Measurements from ENCODE around the gene RBMS3.
"Not testable (repeated sequence)": the region's sequence is repeated elsewhere in the genome, so short reads cannot be mapped to it uniquely, and the experiment has no call there.

RBMS3 gene

DNA sequence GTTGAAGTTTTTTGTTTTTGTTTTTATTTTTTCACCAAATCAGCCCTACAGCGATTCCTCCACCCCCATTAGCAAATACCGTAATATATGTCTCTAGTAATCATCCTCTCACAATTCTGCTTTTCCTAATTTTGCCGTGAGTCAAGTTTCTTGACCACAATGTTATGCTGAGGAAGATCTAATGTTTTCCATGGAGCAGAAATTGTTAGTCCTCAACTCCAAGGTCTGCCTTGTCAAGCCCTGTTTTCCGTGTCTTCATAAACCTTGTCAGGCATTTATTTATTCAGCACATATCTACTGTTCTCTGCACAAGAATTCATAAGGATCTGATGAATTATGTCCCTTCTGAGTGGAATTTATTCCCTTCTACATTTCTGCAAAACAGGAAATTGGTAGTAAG, 372.8 kb downstream of the RBMS3 start:
- Histone ChIP-seq H3K27ac (ENCODE audit: low read length) (no peak overlapping the region), H3K9me3 (ENCODE audit: control insufficient read depth, insufficient read depth, low read length) (no peaks in the 10 kb centered on the region), H3K4me1 (ENCODE audit: control insufficient read depth, insufficient read depth, low read length) (no peaks in the 10 kb centered on the region), H3K4me3 (ENCODE audit: low read length) (no peak overlapping the region), H3K27me3 (ENCODE audit: control insufficient read depth, insufficient read depth, low read length) (no peaks in the 10 kb centered on the region), H3K36me3 (ENCODE audit: control insufficient read depth, insufficient read depth, low read length) (no peaks in the 10 kb centered on the region)
- WGBS (ENCODE audit: insufficient coverage, insufficient read length): no CpG with 5 or more reads among the region's 4 CpGs
- no peak for DNase-seq (ENCODE audit: low read depth, low spot score)

- H3K36me3 ChIP-seq (ENCODE audit: control insufficient read depth, insufficient read depth, low read length): no peaks in the 10 kb centered on the region
- no peaks in the 10 kb centered on the region for H3K4me1 ChIP-seq (ENCODE audit: control insufficient read depth, insufficient read depth, low read length)
- no peak overlapping the region for H3K27ac ChIP-seq (ENCODE audit: low read length)
- no peak overlapping the region for H3K4me3 ChIP-seq (ENCODE audit: low read length)
- no peaks in the 10 kb centered on the region for H3K9me3 ChIP-seq (ENCODE audit: control insufficient read depth, insufficient read depth, low read length)
- no CpG with 5 or more reads among the region's 6 CpGs for WGBS (ENCODE audit: insufficient coverage, insufficient read length)
- H3K27me3 ChIP-seq (ENCODE audit: control insufficient read depth, insufficient read depth, low read length): no peaks in the 10 kb centered on the region
- no peak for DNase-seq (ENCODE audit: low read depth, low spot score)
These were observed 374.3 kb downstream of the RBMS3 start for GRCh38 chr3:29655015-29655747.

DNA sequence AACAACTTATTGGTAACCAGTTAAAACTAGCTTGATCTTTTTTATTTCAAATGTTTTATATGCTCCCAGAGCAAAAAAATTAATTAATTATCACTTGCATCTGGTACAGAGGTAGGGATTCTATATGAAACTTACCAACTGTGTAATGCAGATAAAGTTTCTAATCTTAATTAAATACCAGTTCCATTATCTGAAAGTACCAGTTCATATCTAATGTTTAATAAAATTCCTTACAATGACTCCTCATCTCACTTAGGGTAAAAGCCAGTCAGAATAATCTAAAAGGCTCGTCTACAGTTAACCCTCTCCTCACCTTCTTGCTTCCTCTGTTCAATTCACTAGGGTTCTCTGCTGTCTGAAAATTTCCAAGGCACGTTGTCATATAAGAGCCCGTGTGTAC, 384.8 kb downstream of the RBMS3 start:
- WGBS (ENCODE audit: insufficient coverage, insufficient read length): no CpG with 5 or more reads among the region's 3 CpGs
- DNase-seq (ENCODE audit: low read depth, low spot score): no peak
- no peaks in the 10 kb centered on the region for H3K36me3 ChIP-seq (ENCODE audit: control insufficient read depth, insufficient read depth, low read length)
- 0 out of 2 replicates have a peak, but pooled peaks cover 1% of the 10 kb centered on the region for H3K4me1 ChIP-seq (ENCODE audit: control insufficient read depth, insufficient read depth, low read length)
- H3K27ac ChIP-seq (ENCODE audit: low read length): no peak overlapping the region
- H3K27me3 ChIP-seq (ENCODE audit: control insufficient read depth, insufficient read depth, low read length): no peaks in the 10 kb centered on the region
- H3K9me3 ChIP-seq (ENCODE audit: control insufficient read depth, insufficient read depth, low read length): no peaks in the 10 kb centered on the region
- H3K4me3 ChIP-seq (ENCODE audit: low read length): no peak overlapping the region

GRCh38 chr3:29668233-29668632, 387.4 kb downstream of the RBMS3 start:
- Histone ChIP-seq H3K36me3 (ENCODE audit: control insufficient read depth, insufficient read depth, low read length) (no peaks in the 10 kb centered on the region), H3K4me1 (ENCODE audit: control insufficient read depth, insufficient read depth, low read length) (0 out of 2 replicates have a peak, but pooled peaks cover 1% of the 10 kb centered on the region), H3K4me3 (ENCODE audit: low read length) (no peak overlapping the region), H3K27ac (ENCODE audit: low read length) (no peak overlapping the region), H3K9me3 (ENCODE audit: control insufficient read depth, insufficient read depth, low read length) (no peaks in the 10 kb centered on the region), H3K27me3 (ENCODE audit: control insufficient read depth, insufficient read depth, low read length) (no peaks in the 10 kb centered on the region)
- DNase-seq (ENCODE audit: low read depth, low spot score): no peak
- WGBS (ENCODE audit: insufficient coverage, insufficient read length): no CpG with 5 or more reads among the region's 2 CpGs

- Histone ChIP-seq H3K27me3 (ENCODE audit: control insufficient read depth, insufficient read depth, low read length) (no peaks in the 10 kb centered on the region), H3K27ac (ENCODE audit: low read length) (no peak overlapping the region), H3K36me3 (ENCODE audit: control insufficient read depth, insufficient read depth, low read length) (no peaks in the 10 kb centered on the region), H3K4me1 (ENCODE audit: control insufficient read depth, insufficient read depth, low read length) (0 out of 2 replicates have a peak, but pooled peaks cover 1% of the 10 kb centered on the region), H3K9me3 (ENCODE audit: control insufficient read depth, insufficient read depth, low read length) (no peaks in the 10 kb centered on the region), H3K4me3 (ENCODE audit: low read length) (no peak overlapping the region)
- DNase-seq (ENCODE audit: low read depth, low spot score): no peak
- WGBS (ENCODE audit: insufficient coverage, insufficient read length): no CpG with 5 or more reads among the region's 2 CpGs
These were observed 387.9 kb downstream of the RBMS3 start for GRCh38 chr3:29668728-29669127.

DNA sequence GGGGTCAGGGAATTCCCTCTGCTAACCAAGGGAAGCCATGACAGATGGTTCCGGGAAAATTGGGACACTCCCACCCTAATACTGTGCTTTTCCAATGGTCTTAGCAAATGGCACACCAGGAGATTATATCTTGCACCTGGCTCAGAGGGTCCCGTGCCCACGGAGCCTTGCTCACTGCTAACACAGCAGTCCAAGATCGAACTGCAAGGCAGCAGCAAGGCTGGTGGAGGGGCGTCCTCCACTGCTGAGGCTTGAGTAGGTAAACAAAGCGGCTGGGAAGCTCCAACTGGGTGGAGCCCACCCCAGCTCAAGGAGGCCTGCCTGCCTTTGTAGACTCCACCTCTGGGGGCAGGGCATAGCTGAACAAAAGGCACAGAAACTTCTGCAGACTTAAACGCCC, 389.6 kb downstream of the RBMS3 start:
- H3K4me3 ChIP-seq (ENCODE audit: low read length); H3K36me3 ChIP-seq (ENCODE audit: control insufficient read depth, insufficient read depth, low read length); H3K9me3 ChIP-seq (ENCODE audit: control insufficient read depth, insufficient read depth, low read length); DNase-seq (ENCODE audit: low read depth, low spot score); H3K27ac ChIP-seq (ENCODE audit: low read length); H3K27me3 ChIP-seq (ENCODE audit: control insufficient read depth, insufficient read depth, low read length); H3K4me1 ChIP-seq (ENCODE audit: control insufficient read depth, insufficient read depth, low read length): not testable (repeated sequence)
- WGBS (ENCODE audit: insufficient coverage, insufficient read length): no CpG with 5 or more reads among the region's 7 CpGs

DNA sequence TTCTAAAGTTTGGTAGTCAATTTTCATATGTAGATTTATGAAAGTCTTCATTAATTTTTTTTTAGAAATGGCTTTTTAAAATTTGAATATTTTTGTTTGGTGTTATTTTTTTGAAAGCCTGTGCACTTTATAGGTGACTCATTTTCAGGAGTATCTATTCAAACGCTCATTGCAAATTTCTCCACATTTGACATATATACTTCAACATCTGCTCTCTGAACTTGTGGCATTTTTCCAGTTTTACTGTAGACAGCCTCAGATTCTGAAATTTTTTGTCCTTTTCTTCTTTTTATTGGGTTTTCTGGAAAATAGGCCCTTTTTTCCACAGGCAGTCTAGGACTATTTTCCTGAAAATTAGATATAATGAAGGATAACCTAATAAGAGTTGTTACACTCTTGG, 396.6 kb downstream of the RBMS3 start:
- no peaks in the 10 kb centered on the region for H3K4me1 ChIP-seq (ENCODE audit: control insufficient read depth, insufficient read depth, low read length)
- no peak for DNase-seq (ENCODE audit: low read depth, low spot score)
- no peaks in the 10 kb centered on the region for H3K9me3 ChIP-seq (ENCODE audit: control insufficient read depth, insufficient read depth, low read length)
- H3K27ac ChIP-seq (ENCODE audit: low read length): no peak overlapping the region
- H3K4me3 ChIP-seq (ENCODE audit: low read length): no peak overlapping the region
- no peaks in the 10 kb centered on the region for H3K36me3 ChIP-seq (ENCODE audit: control insufficient read depth, insufficient read depth, low read length)
- H3K27me3 ChIP-seq (ENCODE audit: control insufficient read depth, insufficient read depth, low read length): no peaks in the 10 kb centered on the region
- WGBS (ENCODE audit: insufficient coverage, insufficient read length): no CpG with 5 or more reads among the region's 1 CpG

- no CpG with 5 or more reads among the region's 4 CpGs for WGBS (ENCODE audit: insufficient coverage, insufficient read length)
- Histone ChIP-seq H3K27ac (ENCODE audit: low read length) (no peak overlapping the region), H3K36me3 (ENCODE audit: control insufficient read depth, insufficient read depth, low read length) (no peaks in the 10 kb centered on the region), H3K4me3 (ENCODE audit: low read length) (no peak overlapping the region), H3K9me3 (ENCODE audit: control insufficient read depth, insufficient read depth, low read length) (no peaks in the 10 kb centered on the region), H3K4me1 (ENCODE audit: control insufficient read depth, insufficient read depth, low read length) (no peaks in the 10 kb centered on the region), H3K27me3 (ENCODE audit: control insufficient read depth, insufficient read depth, low read length) (no peaks in the 10 kb centered on the region)
- DNase-seq (ENCODE audit: low read depth, low spot score): no peak
These were observed 399.1 kb downstream of the RBMS3 start for GRCh38 chr3:29679944-29680343.

DNA sequence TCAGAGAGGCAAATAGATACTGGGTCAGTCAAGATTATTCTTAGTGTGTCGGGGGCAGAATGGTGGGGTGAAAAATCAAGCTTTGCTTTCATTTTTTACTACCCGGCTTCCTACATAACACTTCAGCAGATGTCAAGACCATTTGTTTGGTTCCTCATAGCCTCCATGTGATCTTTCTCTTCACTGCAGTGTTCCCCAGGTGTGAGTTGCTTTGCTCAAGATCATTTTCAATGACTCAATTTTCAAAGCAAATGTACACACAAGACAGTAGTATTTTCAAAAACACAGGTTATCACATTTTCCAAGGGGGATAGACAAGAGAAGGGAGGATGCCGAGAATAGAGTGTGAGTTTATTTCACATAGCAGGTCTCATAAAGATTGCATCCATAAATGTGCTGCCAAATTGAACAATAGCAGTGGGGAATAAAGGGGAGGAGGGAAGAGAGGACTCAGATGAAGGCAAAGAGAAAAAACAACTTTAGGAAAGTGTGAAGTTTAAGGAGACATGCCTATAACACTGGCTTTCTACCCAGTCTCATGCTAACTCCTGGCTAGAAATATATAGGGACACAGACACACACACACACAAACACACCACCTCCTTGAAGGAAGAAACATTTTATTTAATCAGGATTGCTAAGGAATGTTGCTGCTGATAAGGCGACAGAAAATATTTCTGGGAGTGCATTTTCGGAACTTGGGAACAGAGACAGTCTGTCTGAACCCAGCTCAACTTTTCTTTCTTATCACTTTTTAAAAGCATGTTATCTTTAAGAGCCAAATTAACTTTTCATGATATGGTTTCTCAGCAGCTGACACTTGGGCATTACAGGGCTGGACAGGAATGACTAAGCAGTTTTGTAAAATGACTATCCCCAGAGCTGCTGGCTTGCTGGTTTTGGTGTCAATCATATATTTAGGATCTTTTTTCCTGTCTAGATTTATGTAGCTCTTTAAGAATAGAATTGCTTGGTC, 402.4 kb downstream of the RBMS3 start:
- H3K27me3 ChIP-seq (ENCODE audit: control insufficient read depth, insufficient read depth, low read length): no peaks in the 10 kb centered on the region; the same call in 1 of the 2 replicates
- no CpG with 5 or more reads among the region's 5 CpGs for WGBS (ENCODE audit: insufficient coverage, insufficient read length)
- H3K9me3 ChIP-seq (ENCODE audit: control insufficient read depth, insufficient read depth, low read length): no peaks in the 10 kb centered on the region
- no peaks in the 10 kb centered on the region for H3K4me1 ChIP-seq (ENCODE audit: control insufficient read depth, insufficient read depth, low read length)
- DNase-seq (ENCODE audit: low read depth, low spot score): no peak
- no peaks in the 10 kb centered on the region for H3K36me3 ChIP-seq (ENCODE audit: control insufficient read depth, insufficient read depth, low read length)
- no peak overlapping the region for H3K27ac ChIP-seq (ENCODE audit: low read length)
- H3K4me3 ChIP-seq (ENCODE audit: low read length): no peak overlapping the region

DNA sequence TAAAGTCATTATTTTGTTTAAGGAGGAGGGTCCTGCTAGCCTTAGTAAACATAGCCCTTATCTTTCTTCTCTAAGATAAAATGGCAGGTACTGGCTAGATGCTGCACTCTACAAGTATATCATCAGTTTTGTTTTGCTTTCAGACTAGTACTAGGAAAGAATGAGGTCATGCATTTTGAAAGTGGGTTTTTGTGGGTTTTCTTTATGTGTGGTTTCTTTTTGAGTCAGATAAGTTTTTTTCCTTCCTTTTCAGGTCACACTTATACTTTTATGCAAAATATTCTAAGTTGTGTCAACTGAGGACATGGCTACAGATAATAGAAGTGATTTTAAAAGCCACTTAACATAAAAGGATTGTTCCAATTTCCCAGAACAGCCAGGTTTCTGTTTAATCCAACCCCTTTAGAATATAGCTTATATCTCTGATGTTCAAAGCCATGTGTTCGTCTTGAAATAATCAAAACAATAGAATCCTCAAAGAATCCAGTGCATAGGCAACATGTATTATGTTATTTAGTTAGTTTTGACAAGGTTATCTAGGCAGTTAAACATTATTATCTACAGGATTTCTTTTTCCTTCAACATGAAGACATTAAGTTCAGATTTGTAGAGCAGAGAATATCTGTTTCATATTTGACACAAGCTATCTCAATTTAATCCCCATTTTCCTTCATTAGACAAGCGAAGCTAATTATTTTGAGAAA, 406.2 kb downstream of the RBMS3 start:
- H3K27ac ChIP-seq (ENCODE audit: low read length): no peak overlapping the region
- no peak overlapping the region for H3K4me3 ChIP-seq (ENCODE audit: low read length)
- H3K36me3 ChIP-seq (ENCODE audit: control insufficient read depth, insufficient read depth, low read length): no peaks in the 10 kb centered on the region
- no peaks in the 10 kb centered on the region; the same call in 1 of the 2 replicates for H3K27me3 ChIP-seq (ENCODE audit: control insufficient read depth, insufficient read depth, low read length)
- H3K9me3 ChIP-seq (ENCODE audit: control insufficient read depth, insufficient read depth, low read length): no peaks in the 10 kb centered on the region
- DNase-seq (ENCODE audit: low read depth, low spot score): no peak
- no peaks in the 10 kb centered on the region for H3K4me1 ChIP-seq (ENCODE audit: control insufficient read depth, insufficient read depth, low read length)
- no CpG with 5 or more reads among the region's 2 CpGs for WGBS (ENCODE audit: insufficient coverage, insufficient read length)

Measured in iPS DF 6.9 (cell line).